Thoracic aorta (tissue), 2 donors: ENCODE data around the gene WHAMM. TPM values are rescaled to one million over a fixed set of nuclear protein-coding genes. Genes with fewer than 3 reads are reported as not detected.

Source experiments
- ATAC-seq: fragments of 150-250 bp; one replicate; pipeline ENCODE4 v1.8.0; 2017; ENCODE audit warnings: low read depth; ENCODE audit not compliant: insufficient number of reproducible peaks, low FRiP score
- DNase-seq: peaks from one replicate; pipeline ENCODE4 v3.0.0-alpha.2; 2020; ENCODE audit warnings: low spot score
- H3K27ac ChIP-seq, 2 donors: fragments of 200-600 bp; sonication (generic); 1 replicate in 1 of 2; 2 replicates in 1 of 2; pipeline ENCODE4 v1.5.1; 2016; ENCODE audit warnings: mild to moderate bottlenecking in 2 of 2, moderate library complexity in 2 of 2
- H3K27me3 ChIP-seq: fragments of 200-600 bp; sonication (generic); replicated peaks from 2 replicates; pipeline ENCODE4 v1.6.0; 2016; ENCODE audit warnings: mild to moderate bottlenecking; ENCODE audit not compliant: insufficient read depth
- H3K36me3 ChIP-seq: fragments of 200-600 bp; sonication (generic); one replicate; pipeline ENCODE4 v1.5.1; 2016
- H3K4me1 ChIP-seq, 2 donors: fragments of 200-600 bp; sonication (generic); 1 replicate in 1 of 2; 2 replicates in 1 of 2; pipeline versions ENCODE4 v1.5.1 to v1.6.0; 2016; ENCODE audit warnings: low read depth in 2 of 2, mild to moderate bottlenecking in 1 of 2; ENCODE audit not compliant: control insufficient read depth in 1 of 2
- H3K4me3 ChIP-seq: fragments of 200-600 bp; sonication (generic); 2 replicates; pipeline ENCODE4 v1.5.1; 2016; ENCODE audit warnings: mild to moderate bottlenecking
- H3K9me3 ChIP-seq: fragments of 200-600 bp; sonication (generic); 2 replicates; pipeline ENCODE4 v1.5.1; 2016
- CTCF ChIP-seq: fragments of 200-600 bp; sonication (generic); IDR thresholded peaks from one replicate; pipeline ENCODE4 v1.5.1; 2019; ENCODE audit warnings: antibody characterized with exemption
- total RNA-seq, 2 donors: library from RNA; depleted of rRNA; stranded (reverse); fragments of >200 nt; gene quantifications; one replicate each; pipeline versions ENCODE4 v1.1.0 to v1.2.3, GENCODE V29; 2016

WHAMM gene
- total RNA-seq, 2 donors from 2014 or later = 8.1 to 9.9 TPM

- ATAC-seq (no peak), DNase-seq (no peak)
- H3K4me1 ChIP-seq = no peaks in the 10 kb centered on the region
- TF ChIP-seq CTCF = no peak
- H3K27ac ChIP-seq = no peak overlapping the region
- H3K27me3 ChIP-seq = no peaks in the 10 kb centered on the region
- H3K36me3 ChIP-seq = no peaks in the 10 kb centered on the region
- H3K9me3 ChIP-seq = no peaks in the 10 kb centered on the region
- H3K4me3 ChIP-seq = no peak overlapping the region
Measured at GRCh38 chr15:82871358-82871757, 61.9 kb downstream of the WHAMM start.

- ATAC-seq (no peak), DNase-seq (no peak)
- no peak overlapping the region for H3K27ac ChIP-seq
- H3K36me3 ChIP-seq = no peaks in the 10 kb centered on the region
- H3K4me3 ChIP-seq = no peak overlapping the region
- TF ChIP-seq CTCF = no peak
- no peaks in the 10 kb centered on the region for H3K27me3 ChIP-seq
- no peaks in the 10 kb centered on the region for H3K4me1 ChIP-seq
- no peaks in the 10 kb centered on the region for H3K9me3 ChIP-seq
Measured at GRCh38 chr15:82871832-82872484, 62.5 kb downstream of the WHAMM start.

- no peaks in the 10 kb centered on the region for H3K4me1 ChIP-seq
- H3K9me3 ChIP-seq = no peaks in the 10 kb centered on the region
- no peak for TF ChIP-seq CTCF
- H3K36me3 ChIP-seq = no peaks in the 10 kb centered on the region
- H3K27ac ChIP-seq = no peak overlapping the region
- no peak overlapping the region for H3K4me3 ChIP-seq
- ATAC-seq = no peak
- DNase-seq = no peak
- H3K27me3 ChIP-seq = no peaks in the 10 kb centered on the region
Measured at GRCh38 chr15:82873000-82873680, 63.7 kb downstream of the WHAMM start.

GRCh38 chr15:82874267-82874666 is 64.8 kb downstream of the WHAMM start:
- no peaks in the 10 kb centered on the region for H3K27me3 ChIP-seq
- no peak overlapping the region for H3K27ac ChIP-seq
- ATAC-seq (no peak), DNase-seq (no peak)
- no peak overlapping the region for H3K4me3 ChIP-seq
- H3K4me1 ChIP-seq = no peaks in the 10 kb centered on the region
- H3K9me3 ChIP-seq = no peaks in the 10 kb centered on the region
- H3K36me3 ChIP-seq = no peaks in the 10 kb centered on the region
- no peak for TF ChIP-seq CTCF

GRCh38 chr15:82874961-82875360 is 65.5 kb downstream of the WHAMM start:
- no peak for DNase-seq
- no peak for TF ChIP-seq CTCF

More at GRCh38 chr15:82874961-82875360, 65.5 kb downstream of the WHAMM start:
- H3K27ac ChIP-seq = no peak overlapping the region
- no peaks in the 10 kb centered on the region for H3K4me1 ChIP-seq
- H3K9me3 ChIP-seq = no peaks in the 10 kb centered on the region
- ATAC-seq = no peak
- no peaks in the 10 kb centered on the region for H3K27me3 ChIP-seq
- no peak overlapping the region for H3K4me3 ChIP-seq
- H3K36me3 ChIP-seq = no peaks in the 10 kb centered on the region
